ENCODE results near the gene TLR10.
"Not testable (repeated sequence)": the region's sequence is repeated elsewhere in the genome, so short reads cannot be mapped to it uniquely, and the experiment has no call there.

Gene TLR10

DNA sequence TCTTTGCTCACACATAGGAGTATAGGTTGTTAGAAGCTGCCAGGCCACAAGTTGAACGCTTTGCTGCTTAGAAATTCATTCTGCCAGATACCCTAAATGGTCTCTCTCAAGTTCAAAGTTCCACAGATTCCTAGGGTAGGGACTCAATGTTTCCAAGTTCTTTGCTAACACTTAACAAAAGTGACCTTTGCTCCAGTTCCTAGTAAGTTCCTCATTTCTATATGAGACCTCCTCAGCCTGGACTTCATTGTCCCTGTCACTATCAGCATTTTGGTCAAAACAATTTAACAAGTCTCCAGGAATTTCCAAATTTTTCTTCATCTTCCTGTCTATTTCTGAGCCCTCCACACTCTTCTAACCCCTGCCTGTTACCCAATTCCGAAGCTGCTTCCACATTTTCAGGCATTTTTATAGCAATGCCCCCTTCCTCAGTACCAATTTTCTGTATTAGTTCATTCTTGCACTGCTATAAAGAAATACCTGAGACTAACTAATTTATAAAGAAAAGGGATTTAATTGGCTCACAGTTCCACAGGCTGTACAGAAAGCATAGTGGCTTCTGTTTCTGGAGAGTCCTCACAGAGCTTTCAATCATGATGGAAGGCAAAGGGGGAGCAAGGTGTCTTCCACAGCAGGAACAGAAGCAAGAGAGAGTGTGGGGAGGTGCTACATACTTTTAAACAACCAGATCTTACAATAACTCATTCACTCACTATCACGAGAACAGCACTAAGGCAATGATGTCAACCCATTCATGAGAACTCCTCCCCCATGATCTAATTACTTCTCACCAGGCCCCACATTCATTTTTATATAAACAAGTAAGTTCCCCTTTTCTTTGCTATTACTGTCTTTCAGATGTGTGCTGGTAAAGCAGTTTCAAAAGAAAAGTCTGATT is 33.3 kb upstream of the TLR10 start:
- H3K36me3 ChIP-seq (ENCODE audit: control insufficient read depth, insufficient read depth, low read length): no peaks in the 10 kb centered on the region

DNA sequence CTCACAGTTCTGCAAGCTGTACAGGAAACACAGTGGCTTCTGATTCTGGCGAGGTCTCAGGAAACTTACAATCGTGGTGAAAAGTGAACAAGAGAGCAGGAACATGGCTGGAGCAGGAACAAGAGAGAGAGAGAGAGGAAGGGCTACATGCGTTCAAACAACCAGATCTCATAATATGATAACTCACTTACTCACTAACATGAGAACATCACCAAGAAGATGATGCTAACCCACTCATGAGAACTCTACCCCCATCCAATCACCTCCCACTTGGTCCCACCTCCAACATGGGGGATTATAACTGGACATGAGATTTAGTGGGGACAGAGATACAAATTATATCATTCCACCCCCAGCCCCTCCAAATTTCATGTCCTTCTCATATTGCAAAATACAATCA is 31.6 kb upstream of the TLR10 start:
- H3K23ac ChIP-seq (ENCODE audit: low read length): no peak overlapping the region
- H3K4me3 ChIP-seq (ENCODE audit: low read length): no peak overlapping the region
- no CpG with 5 or more reads among the region's 3 CpGs for WGBS (ENCODE audit: extremely low coverage, insufficient coverage, low lambda C conversion rate)
- H3K27ac ChIP-seq (ENCODE audit: low read depth, low read length): no peak overlapping the region
- no peak overlapping the region for H2BK15ac ChIP-seq (replicated peaks; ENCODE audit: low read depth)
- H3K4me1 ChIP-seq (ENCODE audit: control insufficient read depth, low read depth, low read length): no peaks in the 10 kb centered on the region
- H3K9ac ChIP-seq (ENCODE audit: low read length): no peak overlapping the region
- H3K27me3 ChIP-seq (ENCODE audit: insufficient read depth, low read length, poor library complexity): no peaks in the 10 kb centered on the region
- H4K5ac ChIP-seq (ENCODE audit: low read length): no peak overlapping the region
- no peak overlapping the region for H2AK5ac ChIP-seq (ENCODE audit: low read length)
- no peak overlapping the region for H4K8ac ChIP-seq (ENCODE audit: low read depth, low read length)
- DNase-seq: no peak
- H3K79me2 ChIP-seq (ENCODE audit: control insufficient read depth, insufficient read depth, low read length): no peaks in the 10 kb centered on the region
- no peak overlapping the region for H2BK5ac ChIP-seq (ENCODE audit: low read length)
- H3K4ac ChIP-seq (ENCODE audit: low read depth, low read length): no peak overlapping the region
- no peak overlapping the region for H3K18ac ChIP-seq (ENCODE audit: low read length)
- no peaks in the 10 kb centered on the region for H3K79me1 ChIP-seq (ENCODE audit: low read length)
- no peak overlapping the region for H3K56ac ChIP-seq (ENCODE audit: low read length)
- H3K4me2 ChIP-seq (ENCODE audit: low read length): no peak overlapping the region
- no peak overlapping the region for H2BK120ac ChIP-seq (ENCODE audit: low read depth, low read length)
- no peaks in the 10 kb centered on the region for H3K36me3 ChIP-seq (ENCODE audit: control insufficient read depth, insufficient read depth, low read length)

More for the DNA sequence above, 33.3 kb upstream of the TLR10 start:
- Histone ChIP-seq H3K23ac (ENCODE audit: low read length) (no peak overlapping the region), H3K4ac (ENCODE audit: low read depth, low read length) (no peak overlapping the region), H3K27ac (ENCODE audit: low read depth, low read length) (no peak overlapping the region), H3K79me2 (ENCODE audit: control insufficient read depth, insufficient read depth, low read length) (no peaks in the 10 kb centered on the region), H3K4me1 (ENCODE audit: control insufficient read depth, low read depth, low read length) (no peaks in the 10 kb centered on the region), H2BK120ac (ENCODE audit: low read depth, low read length) (no peak overlapping the region), H3K4me2 (ENCODE audit: low read length) (no peak overlapping the region), H3K9ac (ENCODE audit: low read length) (no peak overlapping the region), H4K8ac (ENCODE audit: low read depth, low read length) (no peak overlapping the region), H3K18ac (ENCODE audit: low read length) (no peak overlapping the region), H2BK5ac (ENCODE audit: low read length) (no peak overlapping the region), H2BK15ac (replicated peaks; ENCODE audit: low read depth) (no peak overlapping the region), H3K56ac (ENCODE audit: low read length) (no peak overlapping the region), H4K5ac (ENCODE audit: low read length) (no peak overlapping the region), H3K79me1 (ENCODE audit: low read length) (no peaks in the 10 kb centered on the region), H3K4me3 (ENCODE audit: low read length) (no peak overlapping the region), H2AK5ac (ENCODE audit: low read length) (no peak overlapping the region), H3K27me3 (ENCODE audit: insufficient read depth, low read length, poor library complexity) (no peaks in the 10 kb centered on the region)
- no CpG with 5 or more reads among the region's 3 CpGs for WGBS (ENCODE audit: extremely low coverage, insufficient coverage, low lambda C conversion rate)
- no peak for DNase-seq

DNA sequence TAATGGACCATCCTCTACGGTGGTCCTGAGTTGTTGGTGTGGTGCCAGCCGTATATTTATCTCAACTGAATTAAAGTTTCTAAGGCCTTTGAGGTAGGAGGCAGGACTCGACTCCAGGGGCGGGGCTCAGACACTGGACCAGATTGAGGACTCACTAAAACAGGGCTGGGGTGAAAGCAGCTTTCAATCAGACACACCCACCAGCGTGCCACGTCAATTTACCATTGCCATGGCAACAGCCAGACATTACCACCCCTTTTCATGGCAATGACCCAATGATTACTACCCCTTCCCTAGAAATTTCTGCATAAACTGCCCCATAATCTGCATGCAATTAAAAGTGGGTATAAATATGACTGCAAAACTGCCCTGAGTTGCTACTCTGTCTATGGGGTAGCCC is 28.5 kb upstream of the TLR10 start:
- H2BK120ac ChIP-seq (ENCODE audit: low read depth, low read length): no peak overlapping the region
- H2BK5ac ChIP-seq (ENCODE audit: low read length): no peak overlapping the region
- no peaks in the 10 kb centered on the region for H3K79me2 ChIP-seq (ENCODE audit: control insufficient read depth, insufficient read depth, low read length)
- H3K4me3 ChIP-seq (ENCODE audit: low read length): no peak overlapping the region
- H3K79me1 ChIP-seq (ENCODE audit: low read length): no peaks in the 10 kb centered on the region
- no peaks in the 10 kb centered on the region for H3K4me1 ChIP-seq (ENCODE audit: control insufficient read depth, low read depth, low read length)
- no peak overlapping the region for H3K4ac ChIP-seq (ENCODE audit: low read depth, low read length)
- no peak overlapping the region for H3K23ac ChIP-seq (ENCODE audit: low read length)
- no peak overlapping the region for H2AK5ac ChIP-seq (ENCODE audit: low read length)
- no peak overlapping the region for H3K9ac ChIP-seq (ENCODE audit: low read length)
- no peak overlapping the region for H3K56ac ChIP-seq (ENCODE audit: low read length)
- WGBS (ENCODE audit: extremely low coverage, insufficient coverage, low lambda C conversion rate): no CpG with 5 or more reads among the region's 6 CpGs
- DNase-seq: no peak
- no peak overlapping the region for H3K18ac ChIP-seq (ENCODE audit: low read length)
- H3K27me3 ChIP-seq (ENCODE audit: insufficient read depth, low read length, poor library complexity): no peaks in the 10 kb centered on the region
- no peaks in the 10 kb centered on the region for H3K36me3 ChIP-seq (ENCODE audit: control insufficient read depth, insufficient read depth, low read length)
- H3K27ac ChIP-seq (ENCODE audit: low read depth, low read length): no peak overlapping the region
- no peak overlapping the region for H3K4me2 ChIP-seq (ENCODE audit: low read length)
- H4K8ac ChIP-seq (ENCODE audit: low read depth, low read length): no peak overlapping the region
- H4K5ac ChIP-seq (ENCODE audit: low read length): no peak overlapping the region
- no peak overlapping the region for H2BK15ac ChIP-seq (replicated peaks; ENCODE audit: low read depth)

DNA sequence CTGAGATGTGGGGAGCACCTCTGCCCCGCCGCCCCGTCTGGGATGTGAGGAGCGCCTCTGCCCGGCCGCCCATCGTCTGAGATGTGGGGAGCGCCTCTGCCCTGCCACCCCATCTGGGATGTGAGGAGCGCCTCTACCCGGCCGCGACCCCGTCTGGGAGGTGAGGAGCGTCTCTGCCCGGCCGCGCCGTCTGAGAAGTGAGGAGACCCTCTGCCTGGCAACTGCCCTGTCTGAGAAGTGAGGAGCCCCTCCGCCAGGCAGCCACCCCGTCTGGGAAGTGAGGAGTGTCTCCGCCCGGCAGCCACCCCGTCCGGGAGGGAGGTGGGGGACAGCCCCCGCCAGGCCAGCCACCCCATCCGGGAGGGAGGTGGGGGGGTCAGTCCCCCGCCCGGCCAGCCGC is 24.7 kb upstream of the TLR10 start:
- not testable (repeated sequence) for H2BK5ac ChIP-seq (ENCODE audit: low read length); H3K27me3 ChIP-seq (ENCODE audit: insufficient read depth, low read length, poor library complexity); H3K18ac ChIP-seq (ENCODE audit: low read length); H3K36me3 ChIP-seq (ENCODE audit: control insufficient read depth, insufficient read depth, low read length); H4K8ac ChIP-seq (ENCODE audit: low read depth, low read length); H3K79me1 ChIP-seq (ENCODE audit: low read length); H3K27ac ChIP-seq (ENCODE audit: low read depth, low read length); H2BK120ac ChIP-seq (ENCODE audit: low read depth, low read length); H3K56ac ChIP-seq (ENCODE audit: low read length); H3K4me2 ChIP-seq (ENCODE audit: low read length); H3K79me2 ChIP-seq (ENCODE audit: control insufficient read depth, insufficient read depth, low read length); DNase-seq; H3K4ac ChIP-seq (ENCODE audit: low read depth, low read length); H2AK5ac ChIP-seq (ENCODE audit: low read length); H2BK15ac ChIP-seq (replicated peaks; ENCODE audit: low read depth); H3K4me3 ChIP-seq (ENCODE audit: low read length); H3K4me1 ChIP-seq (ENCODE audit: control insufficient read depth, low read depth, low read length); H3K9ac ChIP-seq (ENCODE audit: low read length); H4K5ac ChIP-seq (ENCODE audit: low read length); H3K23ac ChIP-seq (ENCODE audit: low read length)
- no CpG with 5 or more reads among the region's 29 CpGs for WGBS (ENCODE audit: extremely low coverage, insufficient coverage, low lambda C conversion rate)

DNA sequence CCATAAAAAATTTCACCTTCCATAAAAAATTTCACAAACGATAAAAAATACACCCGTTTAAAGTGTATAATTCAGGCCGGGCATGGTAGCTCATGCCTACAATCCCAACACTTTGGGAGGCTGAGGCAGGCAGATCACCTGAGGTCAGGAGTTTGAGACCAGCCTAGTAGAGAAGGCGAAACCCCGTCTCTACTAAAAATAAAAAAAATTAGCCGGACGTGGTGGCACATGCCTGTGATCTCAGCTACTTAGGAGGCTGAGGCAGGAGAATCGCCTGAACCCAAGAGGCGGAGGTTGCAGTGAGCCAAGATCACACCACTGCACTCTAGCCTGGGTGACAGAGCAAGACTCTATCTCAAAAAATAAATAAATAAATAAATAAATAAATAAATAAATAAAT is 23.5 kb upstream of the TLR10 start:
- H3K36me3 ChIP-seq (ENCODE audit: control insufficient read depth, insufficient read depth, low read length); H3K4me2 ChIP-seq (ENCODE audit: low read length); H3K4me1 ChIP-seq (ENCODE audit: control insufficient read depth, low read depth, low read length); H3K27ac ChIP-seq (ENCODE audit: low read depth, low read length); H3K23ac ChIP-seq (ENCODE audit: low read length); H4K8ac ChIP-seq (ENCODE audit: low read depth, low read length); H2BK15ac ChIP-seq (replicated peaks; ENCODE audit: low read depth); H2BK120ac ChIP-seq (ENCODE audit: low read depth, low read length); H3K27me3 ChIP-seq (ENCODE audit: insufficient read depth, low read length, poor library complexity); DNase-seq; H3K79me2 ChIP-seq (ENCODE audit: control insufficient read depth, insufficient read depth, low read length); H3K4ac ChIP-seq (ENCODE audit: low read depth, low read length); H3K4me3 ChIP-seq (ENCODE audit: low read length); H3K79me1 ChIP-seq (ENCODE audit: low read length); H4K5ac ChIP-seq (ENCODE audit: low read length); H3K9ac ChIP-seq (ENCODE audit: low read length); H3K56ac ChIP-seq (ENCODE audit: low read length); H2BK5ac ChIP-seq (ENCODE audit: low read length); H3K18ac ChIP-seq (ENCODE audit: low read length); H2AK5ac ChIP-seq (ENCODE audit: low read length): not testable (repeated sequence)
- WGBS (ENCODE audit: extremely low coverage, insufficient coverage, low lambda C conversion rate): no CpG with 5 or more reads among the region's 9 CpGs

Data from mesendoderm (in vitro differentiated cells).